HPDE6-E6E7 (cell line): ENCODE measurements around the gene HSPB9.
"Not testable (repeated sequence)": the region's sequence is repeated elsewhere in the genome, so short reads cannot be mapped to it uniquely, and the experiment has no call there.

Experiments used
- DNase-seq: peaks from one replicate; pipeline ENCODE4 v3.0.0; 2011; ENCODE audit warnings: missing footprints; ENCODE audit errors: extremely low spot score

HSPB9 gene

GRCh38 chr17:42143138-42143537 is 20.5 kb downstream of the HSPB9 start:
- not testable (repeated sequence) for DNase-seq

GRCh38 chr17:42146911-42147607 is 24.5 kb downstream of the HSPB9 start:
- DNase-seq: no peak

GRCh38 chr17:42153919-42154742 is 31.5 kb downstream of the HSPB9 start:
- DNase-seq: no peak

- DNase-seq: no peak
Observed at GRCh38 chr17:42155614-42156045, 33.0 kb downstream of the HSPB9 start.

- no peak for DNase-seq
Observed at GRCh38 chr17:42159796-42160530, 37.4 kb downstream of the HSPB9 start.

- no peak for DNase-seq
Observed at GRCh38 chr17:42160531-42160910, 37.9 kb downstream of the HSPB9 start.

- no peak for DNase-seq
Observed at GRCh38 chr17:42163113-42163512, 40.5 kb downstream of the HSPB9 start.

- DNase-seq: no peak
Observed at GRCh38 chr17:42163696-42164407, 41.2 kb downstream of the HSPB9 start.

GRCh38 chr17:42165751-42166150 is 43.1 kb downstream of the HSPB9 start:
- no peak for DNase-seq

GRCh38 chr17:42166196-42166763 is 43.7 kb downstream of the HSPB9 start:
- no peak for DNase-seq

GRCh38 chr17:42167807-42168206 is 45.2 kb downstream of the HSPB9 start:
- DNase-seq: no peak

GRCh38 chr17:42169351-42169750 is 46.7 kb downstream of the HSPB9 start:
- DNase-seq: no peak

- peak; percentile 64 for DNase-seq
Observed at GRCh38 chr17:42171831-42172230, 49.2 kb downstream of the HSPB9 start.
